RWPE1 (cell line): ENCODE measurements around the gene UNC13C.

Experiments
- CTCF ChIA-PET: fragments of 350-600 bp; sonication (Branson Sonifier 250); formaldehyde crosslinking; extraction: SDS; loops from one replicate; lab custom pipeline; 2021; lab: Yijun Ruan, JAX
- POLR2A ChIA-PET: fragments of 400-600 bp; formaldehyde crosslinking; extraction: SDS; loops from one replicate; lab custom pipeline; 2020; ENCODE audit warnings: antibody characterized with exemption; ENCODE audit not compliant: low non-redundant PET; lab: Yijun Ruan, JAX
- DNase-seq: peaks from one replicate; pipeline ENCODE4 v3.0.0; 2012; ENCODE audit warnings: low spot score
- H3K27ac ChIP-seq: fragments of 450-650 bp; 2 replicates; pipeline ENCODE4 v1.5.1; 2017
- CTCF ChIP-seq: fragments of 450-650 bp; conservative IDR thresholded peaks from 2 replicates; pipeline ENCODE4 v1.5.1; 2017; ENCODE audit warnings: low read depth, mild to moderate bottlenecking

UNC13C gene

GRCh38 chr15:54312528-54312927 is 334.3 kb downstream of the UNC13C start:
- ChIA-PET POLR2A (no interaction called here), CTCF (no interaction called here)
- H3K27ac ChIP-seq, result no peak overlapping the region
- TF ChIP-seq CTCF, result no peak
- DNase-seq, result no peak

GRCh38 chr15:54321426-54321825 is 343.2 kb downstream of the UNC13C start:
- H3K27ac ChIP-seq, result no peak overlapping the region
- ChIA-PET CTCF (no interaction called here), POLR2A (no interaction called here)
- TF ChIP-seq CTCF, result no peak
- DNase-seq, result no peak

- no peak for TF ChIP-seq CTCF
- no peak for DNase-seq
- no peak overlapping the region for H3K27ac ChIP-seq
- CTCF ChIA-PET, result no interaction called here
- POLR2A ChIA-PET, result no interaction called here
Observed at GRCh38 chr15:54322341-54322740, 344.1 kb downstream of the UNC13C start.

- ChIA-PET CTCF (interaction anchor here (0.5 kb wide), 1 partner anchor 282 kb away, joined by 3 read pairs; no protein-coding TSS in a partner anchor), POLR2A (no interaction called here)
- no peak for TF ChIP-seq CTCF
- H3K27ac ChIP-seq, result no peak overlapping the region
- DNase-seq, result no peak
Observed at GRCh38 chr15:54345301-54345700, 367.1 kb downstream of the UNC13C start.

GRCh38 chr15:54345827-54346226 is 367.6 kb downstream of the UNC13C start:
- ChIA-PET CTCF (interaction anchor here (0.5 to 0.6 kb wide), 2 partner anchors 176 to 283 kb away, joined by 3 to 5 read pairs; no protein-coding TSS in a partner anchor), POLR2A (no interaction called here)
- no peak overlapping the region for H3K27ac ChIP-seq
- no peak for TF ChIP-seq CTCF
- no peak for DNase-seq

GRCh38 chr15:54347082-54347827 is 369.0 kb downstream of the UNC13C start:
- no peak overlapping the region for H3K27ac ChIP-seq
- no peak for DNase-seq
- TF ChIP-seq CTCF, result no peak
- ChIA-PET POLR2A (no interaction called here), CTCF (no interaction called here)
